Measurements from ENCODE around the gene VSTM1.
"Not testable (repeated sequence)": the region's sequence is repeated elsewhere in the genome, so short reads cannot be mapped to it uniquely, and the experiment has no call there.

VSTM1 gene

DNA sequence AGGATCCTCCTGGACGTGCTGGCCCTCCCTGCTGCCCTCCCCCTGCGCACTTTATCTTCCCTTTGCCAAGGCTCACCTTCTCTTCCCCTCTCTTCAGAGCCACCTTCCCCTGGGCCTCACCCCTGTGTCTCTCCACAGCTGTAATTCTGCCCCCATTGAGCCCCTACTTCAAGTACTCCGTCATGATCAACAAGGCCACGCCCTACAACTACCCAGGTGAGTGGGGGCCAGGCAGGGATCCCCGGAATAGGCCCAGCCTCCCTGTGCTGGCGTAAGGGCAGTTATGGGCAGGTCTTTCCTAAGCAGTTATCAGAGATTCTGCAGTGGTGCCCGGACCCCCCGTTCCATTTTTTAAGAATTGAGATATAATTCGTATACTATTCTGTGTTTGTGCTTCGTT lies 42.1 kb upstream of the VSTM1 start:
- TF ChIP-seq, protein P1, sequence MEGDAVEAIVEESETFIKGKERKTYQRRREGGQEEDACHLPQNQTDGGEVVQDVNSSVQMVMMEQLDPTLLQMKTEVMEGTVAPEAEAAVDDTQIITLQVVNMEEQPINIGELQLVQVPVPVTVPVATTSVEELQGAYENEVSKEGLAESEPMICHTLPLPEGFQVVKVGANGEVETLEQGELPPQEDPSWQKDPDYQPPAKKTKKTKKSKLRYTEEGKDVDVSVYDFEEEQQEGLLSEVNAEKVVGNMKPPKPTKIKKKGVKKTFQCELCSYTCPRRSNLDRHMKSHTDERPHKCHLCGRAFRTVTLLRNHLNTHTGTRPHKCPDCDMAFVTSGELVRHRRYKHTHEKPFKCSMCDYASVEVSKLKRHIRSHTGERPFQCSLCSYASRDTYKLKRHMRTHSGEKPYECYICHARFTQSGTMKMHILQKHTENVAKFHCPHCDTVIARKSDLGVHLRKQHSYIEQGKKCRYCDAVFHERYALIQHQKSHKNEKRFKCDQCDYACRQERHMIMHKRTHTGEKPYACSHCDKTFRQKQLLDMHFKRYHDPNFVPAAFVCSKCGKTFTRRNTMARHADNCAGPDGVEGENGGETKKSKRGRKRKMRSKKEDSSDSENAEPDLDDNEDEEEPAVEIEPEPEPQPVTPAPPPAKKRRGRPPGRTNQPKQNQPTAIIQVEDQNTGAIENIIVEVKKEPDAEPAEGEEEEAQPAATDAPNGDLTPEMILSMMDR (IDR thresholded peaks at IDR 0.05; ENCODE audit: borderline replicate concordance, control extremely low read depth, extremely low read depth, insufficient read depth, missing control alignments): no peak
- DNase-seq (ENCODE audit: low spot score): no peak
- in situ Hi-C loops (cut with MboI; ENCODE audit: low sequenced_read_pairs, unreplicated experiment): no loop called here

DNA sequence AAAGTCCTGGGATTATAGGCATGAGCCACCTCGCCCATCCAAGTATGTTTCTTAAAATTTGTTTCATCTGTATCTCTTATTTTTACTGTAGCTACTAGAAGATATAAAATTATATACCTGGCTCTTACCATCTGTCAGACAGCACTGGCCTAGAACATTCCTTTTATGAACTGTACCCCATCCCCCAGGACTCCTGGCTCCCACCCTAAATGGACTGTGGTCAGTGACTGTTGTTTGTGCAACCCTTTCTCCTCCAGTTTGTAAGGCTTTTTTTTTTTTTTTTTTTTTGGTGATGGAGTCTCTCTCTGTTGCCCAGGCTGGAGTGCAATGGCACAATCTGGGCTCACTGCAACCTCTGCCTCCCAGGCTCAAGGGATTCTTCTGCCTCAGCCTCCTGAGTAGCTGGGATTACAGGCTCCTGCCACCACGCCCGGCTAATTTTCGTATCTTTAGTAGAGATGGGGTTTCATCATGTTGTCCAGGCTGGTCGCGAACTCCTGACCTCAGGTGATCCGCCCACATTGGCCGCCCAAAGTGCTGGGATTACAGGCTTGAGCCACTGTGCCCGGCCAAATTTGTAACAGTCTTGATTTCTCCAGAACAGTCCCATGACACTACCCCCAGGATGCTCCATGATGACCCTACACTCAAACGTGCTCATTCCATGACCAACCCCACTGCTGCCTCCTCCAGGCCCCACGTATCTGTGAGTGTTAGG lies 41.5 kb upstream of the VSTM1 start:
- TF ChIP-seq, protein P1 (IDR thresholded peaks at IDR 0.05; ENCODE audit: borderline replicate concordance, control extremely low read depth, extremely low read depth, insufficient read depth, missing control alignments): no peak

DNA sequence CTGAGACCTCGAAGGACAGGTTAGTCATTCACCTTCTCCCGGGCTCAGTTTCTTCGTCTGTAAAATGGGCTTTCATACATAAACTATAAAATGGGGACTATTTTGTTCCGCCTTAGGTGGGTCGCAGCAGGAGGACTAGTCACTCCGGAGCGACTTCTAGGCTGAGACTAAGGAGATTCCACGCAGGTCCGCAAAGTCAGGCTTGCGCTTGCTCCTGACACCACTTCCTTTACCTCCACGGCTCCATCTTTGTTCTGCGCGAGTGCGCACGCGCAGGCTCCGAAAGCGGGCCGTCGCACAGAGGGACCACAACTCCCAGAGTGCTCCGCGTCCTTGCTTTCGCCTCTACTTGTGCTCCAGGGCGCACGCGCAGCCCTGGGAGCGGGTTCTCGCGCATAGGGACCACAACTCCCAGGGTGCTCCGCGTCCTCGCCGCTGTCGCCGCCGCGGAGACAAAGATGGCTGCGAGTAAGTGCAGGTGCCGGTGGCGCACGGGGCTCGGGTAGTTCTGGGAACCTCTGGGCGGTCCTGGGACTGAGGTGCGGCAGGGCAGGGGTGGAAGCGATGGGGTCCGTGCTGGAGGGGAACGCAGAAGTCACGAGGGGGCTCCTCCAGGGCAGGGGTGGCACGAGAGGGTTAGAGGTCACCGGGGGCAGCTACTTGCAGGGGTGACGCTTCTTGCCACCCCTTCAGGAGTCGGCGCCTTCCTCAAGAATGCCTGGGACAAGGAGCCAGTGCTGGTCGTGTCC lies 38.9 kb upstream of the VSTM1 start, which contains the start of gene NDUFA3:
Gene NDUFA3, plus strand, starts transcription at position 435 of the 749 bp plus-strand sequence. Its CDS starts 24 bp downstream, at position 459.
- TF ChIP-seq, protein P1 (IDR thresholded peaks at IDR 0.05; ENCODE audit: borderline replicate concordance, control extremely low read depth, extremely low read depth, insufficient read depth, missing control alignments): no peak
- in situ Hi-C loops (cut with MboI; ENCODE audit: low sequenced_read_pairs, unreplicated experiment): no loop called here
- peak; percentile 100 for DNase-seq (ENCODE audit: low spot score)

More for the DNA sequence above, 41.5 kb upstream of the VSTM1 start:
- in situ Hi-C loops (cut with MboI; ENCODE audit: low sequenced_read_pairs, unreplicated experiment): no loop called here
- DNase-seq (ENCODE audit: low spot score): no peak

DNA sequence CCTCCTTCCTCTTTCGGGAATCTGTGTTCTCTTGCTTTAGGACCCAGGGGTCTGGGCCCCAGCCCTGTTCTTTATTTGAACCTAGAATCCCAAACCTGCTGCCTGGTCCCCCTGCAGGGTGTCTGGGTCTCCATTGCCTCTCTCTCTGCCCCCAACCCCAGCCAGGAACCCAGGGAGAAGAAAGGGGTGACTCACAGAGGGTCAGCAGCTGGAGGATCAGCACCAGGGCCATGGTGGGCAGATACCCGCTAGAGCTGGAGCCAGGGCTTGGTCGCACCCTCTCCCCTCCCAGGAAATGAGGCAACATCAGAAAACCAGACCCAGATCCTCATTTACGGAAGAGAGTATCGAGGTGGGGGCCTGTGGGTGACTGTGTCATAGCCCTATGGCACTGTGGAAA lies 36.9 kb upstream of the VSTM1 start, which contains the start of gene OSCAR:
Gene OSCAR, minus strand, starts transcription at position 243 of the 400 bp plus-strand sequence. Its CDS starts 11 bp downstream, at position 232.
- TF ChIP-seq, protein P1 (IDR thresholded peaks at IDR 0.05; ENCODE audit: borderline replicate concordance, control extremely low read depth, extremely low read depth, insufficient read depth, missing control alignments): no peak
- in situ Hi-C loops (cut with MboI; ENCODE audit: low sequenced_read_pairs, unreplicated experiment): no loop called here
- DNase-seq (ENCODE audit: low spot score): no peak

DNA sequence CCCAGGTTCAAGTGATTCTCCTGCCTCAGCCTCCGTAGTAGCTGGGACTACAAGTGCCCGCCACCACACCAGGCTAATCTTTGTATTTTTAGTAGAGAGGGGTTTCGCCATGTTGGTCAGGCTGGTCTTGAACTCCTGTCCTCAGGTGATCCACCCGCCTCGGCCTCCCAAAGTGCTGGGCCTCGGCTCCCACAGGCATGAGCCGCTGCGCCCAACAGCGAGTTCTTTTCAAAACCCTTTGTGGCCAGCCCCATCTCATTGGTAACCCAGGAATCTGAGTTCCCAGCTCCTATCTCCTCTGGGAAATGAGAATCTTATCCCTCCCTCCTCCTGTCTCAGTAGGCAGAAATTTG lies 36.2 kb upstream of the VSTM1 start:
- DNase-seq (ENCODE audit: low spot score); in situ Hi-C loops (cut with MboI; ENCODE audit: low sequenced_read_pairs, unreplicated experiment): not testable (repeated sequence)

DNA sequence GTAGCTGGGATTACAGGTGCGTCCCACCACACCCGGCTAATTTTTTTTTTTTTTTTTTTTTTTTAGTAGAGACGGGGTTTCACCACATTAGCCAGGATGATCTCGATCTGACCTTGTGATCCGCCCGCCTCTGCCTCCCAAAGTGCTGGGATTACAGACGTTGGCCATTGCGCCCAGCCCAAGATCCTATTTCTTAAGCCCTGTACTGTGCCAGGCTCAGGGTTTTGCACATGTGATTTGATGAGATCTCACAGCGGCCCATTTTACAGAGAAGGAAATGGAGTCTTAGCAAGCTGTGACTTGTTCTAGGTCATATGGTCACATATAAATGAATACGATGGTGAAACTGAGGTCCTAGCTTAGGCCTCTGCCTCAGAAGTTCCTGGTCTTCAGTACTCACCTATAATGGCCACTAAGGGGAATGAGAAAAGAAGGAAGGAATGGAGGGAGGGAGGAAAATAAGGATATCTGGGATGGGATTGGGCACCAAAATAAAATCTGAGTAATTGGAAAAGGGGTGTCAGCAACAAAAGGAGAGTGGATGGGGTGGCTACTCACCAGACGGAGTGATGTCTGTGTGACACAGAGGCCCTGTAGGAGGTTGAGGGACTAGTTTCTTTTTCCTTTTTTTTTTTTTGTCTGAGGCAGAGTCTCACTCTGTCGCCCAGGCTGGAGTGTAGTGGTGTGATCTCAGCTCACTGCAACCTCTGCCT lies 35.6 kb upstream of the VSTM1 start:
- in situ Hi-C loops (cut with MboI; ENCODE audit: low sequenced_read_pairs, unreplicated experiment): no loop called here
- TF ChIP-seq, protein P1 (IDR thresholded peaks at IDR 0.05; ENCODE audit: borderline replicate concordance, control extremely low read depth, extremely low read depth, insufficient read depth, missing control alignments): no peak
- no peak for DNase-seq (ENCODE audit: low spot score)
